PC-3 (cell line): ENCODE results near the gene GLI3.

Experiments used
- CTCF ChIP-seq: fragments of 300-600 bp; sonication (generic); conservative IDR thresholded peaks from 2 replicates; pipeline ENCODE4 v1.5.1; 2017; ENCODE audit warnings: antibody characterized with exemption, low read depth, mild to moderate bottlenecking, low read length
- EZH2 ChIP-seq: fragments of 300-600 bp; sonication (generic); IDR thresholded peaks from one replicate; pipeline ENCODE4 v1.6.1; 2017; ENCODE audit warnings: antibody characterized with exemption, mild to moderate bottlenecking, low read length; ENCODE audit not compliant: unreplicated experiment

GRCh38 chr7:42103456-42103855 lies 133.6 kb downstream of the GLI3 start:
- TF ChIP-seq CTCF (no peak), EZH2 (no peak)
